Endometrium (tissue), 2 donors: Measurements from ENCODE around the gene UBE2G2.
"Not testable (repeated sequence)": the region's sequence is repeated elsewhere in the genome, so short reads cannot be mapped to it uniquely, and the experiment has no call there.

Source experiments
- FAIRE-seq: peaks from 2 replicates; lab custom pipeline; 2012; peaks lifted over from hg19 to GRCh38; lab: Jason Lieb, UNC
- donor health status: control.
- donor health status: control.

The UBE2G2 gene

GRCh38 chr21:44836349-44836665, 34.7 kb upstream of the UBE2G2 start:
- FAIRE-seq = no peak

GRCh38 chr21:44835647-44835973, 34.0 kb upstream of the UBE2G2 start:
- FAIRE-seq = no peak

- FAIRE-seq = no peak
Measured at GRCh38 chr21:44834951-44835646, 33.5 kb upstream of the UBE2G2 start.

- FAIRE-seq = no peak
Measured at GRCh38 chr21:44834231-44834950, 32.8 kb upstream of the UBE2G2 start.

GRCh38 chr21:44833663-44834062, 32.0 kb upstream of the UBE2G2 start:
- FAIRE-seq = no peak

GRCh38 chr21:44832516-44833255, 31.1 kb upstream of the UBE2G2 start:
- FAIRE-seq = not testable (repeated sequence)

- no peak for FAIRE-seq
Measured at GRCh38 chr21:44831227-44831860, 29.7 kb upstream of the UBE2G2 start.

- no peak for FAIRE-seq
Measured at GRCh38 chr21:44829507-44830092, 28.0 kb upstream of the UBE2G2 start.

- no peak for FAIRE-seq
Measured at GRCh38 chr21:44828362-44829056, 26.9 kb upstream of the UBE2G2 start.

- no peak for FAIRE-seq
Measured at GRCh38 chr21:44823179-44823660, 21.6 kb upstream of the UBE2G2 start.

GRCh38 chr21:44822484-44823178, 21.0 kb upstream of the UBE2G2 start:
- no peak for FAIRE-seq

- FAIRE-seq = no peak
Measured at GRCh38 chr21:44820851-44821250, 19.2 kb upstream of the UBE2G2 start.

- no peak for FAIRE-seq
Measured at GRCh38 chr21:44819283-44820243, 17.9 kb upstream of the UBE2G2 start.

- FAIRE-seq = no peak
Measured at GRCh38 chr21:44818640-44819011, 17.0 kb upstream of the UBE2G2 start.

GRCh38 chr21:44817914-44818639, 16.5 kb upstream of the UBE2G2 start, which contains the start of gene SUMO3:
TSS of gene SUMO3 (minus strand) at chr21:44818062. CDS start at chr21:44817968, 94 bp downstream.
- FAIRE-seq = no peak

GRCh38 chr21:44817506-44817880, 15.9 kb upstream of the UBE2G2 start:
- FAIRE-seq = no peak

GRCh38 chr21:44816761-44817505, 15.3 kb upstream of the UBE2G2 start:
- no peak for FAIRE-seq

- no peak for FAIRE-seq
Measured at GRCh38 chr21:44815852-44816628, 14.4 kb upstream of the UBE2G2 start.
